GM21825 (cell line): ENCODE data around the gene RNF152.

Experiments
- ATAC-seq: cut with Tn5 transposase; IDR thresholded peaks from one replicate; pipeline ENCODE4 v1.9.1; 2021; ENCODE audit warnings: mild to moderate bottlenecking, moderate library complexity; ENCODE audit not compliant: unreplicated experiment

RNF152 gene

GRCh38 chr18:61765097-61765496 lies 127.7 kb downstream of the RNF152 start:
- ATAC-seq = no peak

- ATAC-seq = no peak
These were observed 128.4 kb downstream of the RNF152 start for GRCh38 chr18:61764381-61764780.

GRCh38 chr18:61761875-61762274 lies 130.9 kb downstream of the RNF152 start:
- ATAC-seq = no peak
